NCI-H460 (cell line): ENCODE measurements around the gene ZXDC. TPM values are rescaled to one million over a fixed set of nuclear protein-coding genes. Genes with fewer than 3 reads are reported as not detected.
A peak's percentile ranks its signal among the peaks of the same experiment; 100 is the strongest.

Experiments used
- DNase-seq: peaks from one replicate; pipeline ENCODE4 v3.0.0-alpha.2; 2016; ENCODE audit warnings: low read depth; ENCODE audit errors: extremely low read depth
- polyA plus RNA-seq: library from polyadenylated mRNA; depleted of rRNA; stranded (reverse); fragments of >200 nt; gene quantifications from 2 replicates; pipeline ENCODE4 v1.2.3, GENCODE V29; 2014; cell fraction: nucleus; rRNA removed
- total RNA-seq: library from RNA; depleted of rRNA; stranded (reverse); fragments of >200 nt; shearing (Covaris generic); gene quantifications from 2 replicates; pipeline ENCODE4 v1.2.3, GENCODE V29; 2014; rRNA removed

ZXDC gene, protein sequence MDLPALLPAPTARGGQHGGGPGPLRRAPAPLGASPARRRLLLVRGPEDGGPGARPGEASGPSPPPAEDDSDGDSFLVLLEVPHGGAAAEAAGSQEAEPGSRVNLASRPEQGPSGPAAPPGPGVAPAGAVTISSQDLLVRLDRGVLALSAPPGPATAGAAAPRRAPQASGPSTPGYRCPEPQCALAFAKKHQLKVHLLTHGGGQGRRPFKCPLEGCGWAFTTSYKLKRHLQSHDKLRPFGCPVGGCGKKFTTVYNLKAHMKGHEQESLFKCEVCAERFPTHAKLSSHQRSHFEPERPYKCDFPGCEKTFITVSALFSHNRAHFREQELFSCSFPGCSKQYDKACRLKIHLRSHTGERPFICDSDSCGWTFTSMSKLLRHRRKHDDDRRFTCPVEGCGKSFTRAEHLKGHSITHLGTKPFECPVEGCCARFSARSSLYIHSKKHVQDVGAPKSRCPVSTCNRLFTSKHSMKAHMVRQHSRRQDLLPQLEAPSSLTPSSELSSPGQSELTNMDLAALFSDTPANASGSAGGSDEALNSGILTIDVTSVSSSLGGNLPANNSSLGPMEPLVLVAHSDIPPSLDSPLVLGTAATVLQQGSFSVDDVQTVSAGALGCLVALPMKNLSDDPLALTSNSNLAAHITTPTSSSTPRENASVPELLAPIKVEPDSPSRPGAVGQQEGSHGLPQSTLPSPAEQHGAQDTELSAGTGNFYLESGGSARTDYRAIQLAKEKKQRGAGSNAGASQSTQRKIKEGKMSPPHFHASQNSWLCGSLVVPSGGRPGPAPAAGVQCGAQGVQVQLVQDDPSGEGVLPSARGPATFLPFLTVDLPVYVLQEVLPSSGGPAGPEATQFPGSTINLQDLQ
- total RNA-seq: 19.5 and 20.6 TPM in 2 replicates
- 21.0 and 23.9 TPM in 2 replicates for polyA plus RNA-seq

DNA sequence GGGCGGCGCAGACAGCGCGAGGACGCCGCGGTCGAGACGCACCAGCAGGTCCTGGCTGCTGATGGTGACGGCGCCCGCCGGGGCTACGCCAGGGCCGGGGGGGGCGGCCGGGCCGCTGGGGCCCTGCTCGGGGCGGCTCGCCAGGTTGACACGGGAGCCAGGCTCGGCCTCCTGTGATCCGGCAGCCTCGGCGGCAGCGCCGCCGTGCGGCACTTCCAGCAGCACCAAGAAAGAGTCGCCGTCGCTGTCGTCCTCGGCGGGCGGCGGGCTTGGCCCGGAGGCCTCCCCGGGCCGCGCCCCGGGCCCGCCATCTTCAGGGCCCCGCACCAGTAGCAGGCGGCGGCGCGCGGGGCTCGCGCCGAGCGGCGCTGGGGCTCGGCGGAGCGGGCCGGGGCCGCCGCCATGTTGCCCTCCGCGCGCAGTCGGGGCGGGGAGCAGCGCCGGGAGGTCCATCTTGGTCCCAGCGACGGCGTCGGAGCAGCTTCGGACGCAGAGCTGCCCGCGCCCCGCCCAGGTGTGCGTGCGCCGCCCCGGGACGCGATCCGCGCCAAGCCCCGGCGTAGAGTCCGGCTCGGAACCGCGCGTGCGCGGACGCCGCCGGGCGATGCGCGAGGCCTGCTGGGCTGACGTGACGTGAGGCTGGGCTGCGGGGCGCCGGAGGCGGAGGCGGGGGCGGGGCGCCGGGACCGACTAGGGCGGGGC is at the start of gene ZXDC:
TSS of gene ZXDC (minus strand) at position 479 of the 702 bp plus-strand sequence. CDS start at position 453, 26 bp downstream.
- peak; percentile 89 for DNase-seq

DNA sequence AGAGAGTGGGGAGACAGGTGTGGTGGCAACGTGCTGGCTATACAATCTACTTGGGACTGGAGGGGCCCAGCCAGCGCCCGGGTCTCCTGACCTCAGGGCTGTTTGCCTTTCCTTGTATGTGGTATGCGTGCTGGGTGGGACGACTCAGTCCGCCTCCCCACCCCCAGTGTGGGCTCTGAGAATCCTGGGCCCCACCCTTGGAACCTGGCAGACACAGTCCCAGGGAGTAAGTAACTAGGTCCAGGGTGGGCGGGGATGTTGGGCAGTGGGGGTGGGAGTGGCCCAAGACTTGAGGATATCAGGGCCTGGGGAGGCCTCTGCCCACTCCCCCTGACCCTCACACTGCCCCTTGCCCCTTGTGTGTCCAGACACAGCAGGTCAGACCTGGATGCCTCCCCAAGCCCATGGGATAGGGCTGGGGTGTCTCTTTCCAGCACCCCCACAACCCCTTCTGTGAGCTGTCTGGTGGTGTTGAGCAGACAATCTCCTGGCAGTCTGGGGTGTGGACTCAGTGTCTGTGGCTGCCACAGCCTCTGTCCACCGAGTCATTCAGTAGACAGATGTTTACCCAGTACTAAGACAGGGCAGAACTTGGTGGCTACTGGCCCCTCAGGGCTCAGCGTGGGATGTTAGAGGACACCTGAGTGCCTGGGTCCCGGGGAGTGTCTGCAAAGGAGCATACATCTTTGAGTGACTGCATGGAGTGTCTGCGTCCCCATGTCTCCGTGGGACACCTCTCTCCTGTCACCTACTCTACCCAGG is 49.6 kb upstream of the ZXDC start:
- no peak for DNase-seq

DNA sequence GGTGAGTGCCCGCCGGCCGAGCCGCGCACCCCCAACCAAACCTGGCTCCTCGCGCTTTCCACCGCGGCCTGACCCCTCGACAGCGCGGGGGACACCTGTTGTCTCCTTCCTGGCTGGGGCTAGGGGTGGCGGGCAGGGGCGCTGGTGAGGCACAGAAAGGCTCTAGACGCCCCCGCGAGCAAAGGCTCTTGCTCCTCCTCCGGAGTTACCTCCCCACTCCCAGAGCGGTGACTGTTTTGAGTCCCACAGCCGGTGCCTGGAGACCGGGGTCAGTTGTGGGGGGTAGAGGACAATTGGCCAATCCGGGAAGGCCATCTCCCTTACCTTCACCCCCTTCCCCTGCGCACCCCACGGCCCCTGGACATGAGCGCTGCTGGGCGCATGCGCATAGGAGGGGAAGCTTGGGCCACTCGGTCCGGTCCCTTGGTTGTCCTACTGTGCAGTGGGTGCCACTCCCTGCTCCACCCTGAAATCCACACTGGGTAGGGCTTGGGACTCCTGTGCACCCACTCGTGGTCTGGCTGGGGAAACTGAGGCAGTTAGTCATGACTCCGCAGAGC is 48.8 kb upstream of the ZXDC start:
- no peak for DNase-seq

DNA sequence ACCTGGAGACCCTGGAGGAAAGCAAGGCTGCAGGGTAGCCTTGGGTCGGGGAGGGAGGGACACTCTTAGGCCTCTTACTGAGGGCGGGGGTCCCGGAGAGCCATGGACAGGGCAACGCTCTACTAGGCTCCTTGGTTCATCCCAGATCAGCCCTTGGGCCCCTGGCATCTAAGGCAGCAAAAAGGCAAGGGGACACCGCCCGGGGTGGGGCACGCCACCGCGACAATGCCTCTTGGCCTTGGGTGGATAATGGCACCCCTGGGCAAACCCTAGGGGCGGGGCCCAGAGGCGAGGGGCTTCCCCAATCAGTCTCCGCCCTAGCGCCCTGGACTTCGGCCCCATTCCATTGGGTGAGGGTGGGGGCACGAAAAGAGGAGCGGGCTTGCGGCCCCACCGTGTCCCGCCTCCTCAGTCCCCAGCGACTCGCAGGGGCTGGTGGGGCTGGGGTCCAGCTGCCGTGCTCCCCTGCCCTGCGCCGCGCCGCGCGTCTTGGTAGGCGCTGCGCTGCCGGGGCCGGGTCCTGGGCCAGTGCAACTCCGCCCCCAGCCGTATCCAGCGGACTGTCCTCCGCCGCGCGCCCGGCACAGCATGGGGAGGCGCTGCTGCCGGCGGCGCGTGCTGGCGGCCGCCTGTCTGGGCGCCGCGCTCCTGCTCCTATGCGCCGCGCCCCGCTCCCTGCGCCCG is 48.2 kb upstream of the ZXDC start, which contains the start of gene CHST13:
TSS of gene CHST13 (plus strand) at position 411 of the 684 bp plus-strand sequence. CDS start at position 589, 178 bp downstream.
- peak; percentile 19 for DNase-seq

DNA sequence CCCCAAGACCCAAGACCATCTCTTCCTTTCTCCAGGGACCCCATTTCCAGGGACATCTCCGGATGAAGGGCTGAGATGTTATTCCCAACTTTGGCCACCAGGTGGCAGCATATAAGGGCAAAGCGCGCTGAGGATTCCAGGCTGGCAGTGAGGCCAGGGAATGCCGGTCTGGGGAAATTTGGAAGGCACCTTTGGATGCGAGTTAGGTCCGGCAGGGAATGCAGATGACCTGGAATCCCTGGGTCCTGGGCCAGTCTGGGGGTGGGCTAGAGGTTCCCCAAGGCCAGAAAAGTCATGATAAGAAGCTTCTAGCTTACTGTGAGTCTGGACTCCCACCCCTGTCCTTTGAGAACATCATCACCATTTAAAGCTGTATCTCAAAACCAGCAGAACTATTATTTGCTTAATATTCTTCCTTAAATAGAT is 46.7 kb upstream of the ZXDC start:
- peak; percentile 38 for DNase-seq

DNA sequence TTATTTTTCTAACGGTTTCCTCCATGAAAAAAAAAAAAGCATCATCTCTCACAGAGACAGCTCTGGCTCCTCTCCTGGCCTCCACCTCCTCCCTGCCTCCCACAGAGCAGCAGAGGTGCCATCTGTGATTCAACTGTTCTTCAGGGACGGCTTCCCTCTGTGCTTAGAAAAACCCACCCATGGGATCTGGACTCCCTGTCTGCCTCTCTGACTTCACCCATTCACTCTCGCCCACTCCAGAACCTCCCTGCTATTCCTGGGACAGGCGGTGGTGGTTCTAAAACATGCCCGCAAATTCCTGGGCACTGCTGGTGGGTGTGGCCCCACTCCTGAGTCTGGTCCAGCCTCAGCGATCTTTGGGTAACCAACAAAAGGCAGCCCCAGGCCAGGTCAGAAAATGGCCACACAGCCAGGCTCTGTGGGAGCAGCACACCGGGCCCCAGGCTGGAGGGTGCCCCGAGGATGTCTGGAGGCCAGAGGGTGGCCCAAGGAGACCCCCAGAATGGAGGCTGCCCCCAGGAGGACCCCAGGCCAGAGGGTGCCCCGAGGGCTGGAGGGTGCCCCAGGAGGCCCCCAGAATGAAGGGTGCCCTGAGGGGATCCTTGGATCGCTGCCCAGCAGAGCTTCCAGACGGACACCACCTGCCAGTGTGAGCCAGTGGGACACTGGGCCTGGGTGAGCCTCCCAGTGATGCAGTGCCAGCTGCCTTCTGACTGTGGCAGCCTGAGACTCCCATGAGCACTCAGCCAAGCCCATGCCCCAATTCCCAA is 45.6 kb upstream of the ZXDC start:
- no peak for DNase-seq

DNA sequence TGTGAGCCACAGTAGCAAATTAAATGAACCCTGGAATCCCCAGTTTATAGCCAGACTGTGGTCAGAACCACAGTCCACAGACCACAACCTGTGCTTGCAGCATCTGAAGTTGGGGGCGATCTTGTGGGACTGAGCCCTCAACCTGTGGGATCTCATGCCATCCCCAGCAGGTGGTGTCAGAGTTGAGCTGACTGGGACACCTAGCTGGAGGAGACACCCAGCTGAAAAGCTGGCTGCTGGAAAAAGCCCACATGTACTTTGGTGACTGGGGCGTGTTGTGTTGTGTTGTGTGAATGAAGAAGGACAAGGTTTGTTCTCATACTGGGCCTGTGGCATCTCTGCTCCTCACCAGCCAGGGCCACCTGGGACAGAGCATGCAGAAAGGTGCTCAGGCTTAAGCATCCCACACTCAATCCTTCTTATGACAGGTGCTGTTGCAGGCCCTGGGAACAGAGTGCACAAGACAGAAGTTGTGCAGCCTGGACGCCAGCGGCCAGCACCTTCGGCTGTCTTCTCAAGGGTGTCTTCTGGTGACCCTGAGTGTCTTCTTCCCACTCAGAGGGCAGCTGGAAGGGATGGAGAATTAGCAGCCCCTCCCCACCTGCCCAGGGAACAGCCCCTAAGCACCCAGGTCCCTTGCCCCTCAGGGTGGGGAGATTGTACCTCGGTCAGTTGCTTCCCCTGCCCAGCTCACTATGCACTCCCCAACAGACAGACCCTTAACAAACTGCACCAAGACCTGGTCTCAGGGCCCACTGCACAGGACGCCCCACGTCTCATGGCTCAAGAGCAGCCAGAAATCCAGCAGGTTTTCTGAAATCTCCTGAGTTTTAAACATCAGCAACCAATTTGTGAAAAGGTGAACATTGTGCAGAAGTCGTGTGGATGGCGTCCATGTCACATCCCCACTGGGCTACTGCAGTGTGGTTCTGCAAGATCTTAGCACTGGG is 44.1 kb upstream of the ZXDC start:
- no peak for DNase-seq

DNA sequence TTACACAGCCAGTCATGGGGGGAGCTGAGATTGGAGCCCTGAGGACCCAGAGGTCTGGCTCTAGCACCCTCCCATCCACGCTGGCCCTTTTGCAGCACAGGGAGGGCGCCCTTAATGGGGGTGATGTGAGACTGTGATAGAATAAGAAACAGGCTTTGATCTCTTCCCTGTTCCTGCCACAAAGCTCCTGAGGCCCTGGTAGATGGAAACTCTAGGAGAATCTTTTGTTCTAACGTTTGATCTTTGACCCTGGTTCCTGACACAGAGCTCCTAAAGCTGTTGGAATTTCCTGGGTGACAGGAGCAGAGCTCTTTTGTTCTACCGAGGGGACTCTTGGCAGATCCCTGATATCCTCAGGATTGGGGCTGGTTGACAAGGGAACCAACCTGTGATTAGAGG is 43.1 kb upstream of the ZXDC start:
- no peak for DNase-seq

DNA sequence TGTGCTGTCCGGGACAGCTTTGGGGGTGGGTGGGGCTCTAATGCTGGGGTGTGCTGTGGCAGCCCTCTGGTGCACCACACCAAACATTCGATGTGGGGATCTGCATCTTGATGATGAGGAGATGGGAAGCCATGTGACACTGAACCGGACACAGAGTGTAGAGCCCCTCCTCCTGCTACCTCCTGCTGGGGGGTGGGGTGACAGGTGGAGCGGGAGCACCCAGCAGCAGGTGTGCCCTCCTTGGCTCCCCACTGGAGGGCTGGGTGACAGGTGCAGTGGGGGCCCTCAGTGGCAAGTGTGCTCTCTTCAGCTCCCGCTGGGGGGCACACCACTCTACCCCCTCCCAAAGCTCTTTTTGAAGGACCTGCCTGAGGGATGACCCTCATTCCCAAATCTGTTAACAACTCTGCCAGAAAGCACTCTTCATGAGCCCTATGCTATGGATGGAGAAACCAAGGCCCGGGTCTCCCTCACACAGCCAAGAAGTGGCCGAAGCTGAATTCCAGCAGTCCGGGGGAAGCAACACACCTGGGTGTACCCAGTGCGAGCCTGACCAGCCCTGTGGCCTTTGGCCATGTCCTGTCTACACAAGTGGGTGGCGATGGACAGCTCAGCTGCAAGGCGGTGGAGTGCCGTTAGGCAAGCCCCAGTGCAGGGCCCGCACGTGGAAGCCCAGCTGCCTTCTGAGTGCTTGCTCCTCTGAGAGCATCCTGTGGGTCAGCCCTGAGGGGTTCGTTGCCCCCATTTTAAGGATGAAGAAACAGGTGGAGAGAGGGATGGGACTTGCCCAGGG is 42.5 kb upstream of the ZXDC start:
- DNase-seq: no peak

DNA sequence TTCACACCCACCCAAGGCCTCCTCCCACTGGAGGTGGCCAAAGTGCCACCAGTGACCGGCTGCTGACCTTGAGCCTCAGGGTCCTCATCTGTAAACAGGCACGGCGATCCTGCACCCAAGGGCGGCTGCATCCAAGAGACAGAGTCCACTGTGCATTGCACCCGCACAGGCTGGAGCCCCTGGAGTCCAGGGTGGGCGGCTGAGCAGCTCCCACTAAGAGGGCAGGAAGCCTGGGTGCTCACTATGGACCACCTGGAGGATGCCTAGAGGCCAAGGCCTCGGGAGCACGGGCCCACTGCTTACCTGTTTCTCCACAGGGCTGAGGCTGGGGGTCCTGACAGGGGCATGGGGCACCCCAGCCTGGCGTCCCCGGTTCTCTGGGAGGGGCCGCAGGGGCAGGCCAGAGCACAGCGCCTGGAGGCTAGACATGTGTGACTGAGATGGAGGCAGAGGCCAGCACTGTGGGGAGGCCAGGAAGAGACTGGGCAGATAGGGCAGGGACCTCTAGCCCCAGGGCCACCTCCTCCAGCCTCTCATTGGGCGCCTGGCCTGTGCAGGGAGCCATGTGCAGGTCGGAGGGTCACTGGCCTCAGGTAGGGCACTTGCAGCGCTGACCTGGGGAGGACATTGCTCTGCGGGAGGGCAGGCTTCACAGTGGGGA is 41.7 kb upstream of the ZXDC start, which contains the start of gene UROC1:
TSS of gene UROC1 (minus strand) at position 483 of the 661 bp plus-strand sequence. CDS start at position 429, 54 bp downstream.
- DNase-seq: no peak

DNA sequence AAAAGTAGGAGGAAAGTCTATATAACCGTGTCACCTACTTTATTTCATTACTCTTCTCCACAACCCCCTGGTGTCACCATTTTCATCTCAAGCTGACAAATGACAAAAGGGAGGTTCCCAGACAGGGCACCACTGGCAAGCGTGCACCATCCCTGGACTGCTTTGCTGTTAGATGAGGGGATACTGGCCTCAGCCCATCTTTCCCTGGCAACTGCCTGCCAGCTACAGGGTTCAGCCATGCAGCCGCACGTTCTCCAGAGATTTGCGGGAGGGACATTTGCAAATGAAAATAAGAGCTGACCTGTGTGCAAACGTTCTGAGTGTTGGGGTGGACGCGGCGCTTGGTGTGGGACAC is 41.2 kb upstream of the ZXDC start:
- no peak for DNase-seq

DNA sequence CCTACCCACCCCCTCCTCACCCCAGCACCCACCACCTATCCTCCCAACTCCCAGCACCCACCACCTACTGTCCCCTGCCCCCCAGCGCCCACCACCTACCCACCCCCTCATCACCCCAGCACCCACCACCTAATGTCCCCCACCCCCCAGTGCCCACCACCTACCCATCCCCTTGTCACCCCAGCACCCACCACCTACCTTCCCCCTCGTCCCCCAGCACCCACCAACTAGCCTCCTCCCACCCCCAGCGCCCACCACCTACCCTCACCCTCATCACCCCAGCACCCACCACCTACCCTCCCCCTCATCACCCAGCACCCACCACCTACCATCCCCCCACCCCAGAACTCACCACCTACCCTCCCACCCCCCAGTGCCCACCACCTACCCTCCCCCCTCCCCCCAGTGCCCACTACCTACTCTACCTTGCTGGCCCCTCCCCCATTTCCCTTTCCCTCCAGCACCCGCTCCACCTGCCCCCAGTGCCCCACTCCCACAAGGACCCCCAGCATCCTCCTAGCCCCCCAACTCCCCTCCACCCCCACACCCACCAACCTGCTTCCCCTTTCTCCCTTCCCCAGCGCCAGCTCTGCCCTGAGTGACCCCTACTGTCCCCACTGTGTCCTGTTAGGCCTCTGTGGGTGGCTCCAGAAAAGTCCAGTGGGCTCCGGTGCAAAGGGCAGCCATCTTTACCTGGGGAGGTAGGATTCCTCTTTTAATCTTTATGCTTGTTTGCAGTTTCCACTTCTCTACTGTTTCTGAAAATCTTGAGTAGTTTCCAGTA is 40.7 kb upstream of the ZXDC start:
- no peak for DNase-seq

DNA sequence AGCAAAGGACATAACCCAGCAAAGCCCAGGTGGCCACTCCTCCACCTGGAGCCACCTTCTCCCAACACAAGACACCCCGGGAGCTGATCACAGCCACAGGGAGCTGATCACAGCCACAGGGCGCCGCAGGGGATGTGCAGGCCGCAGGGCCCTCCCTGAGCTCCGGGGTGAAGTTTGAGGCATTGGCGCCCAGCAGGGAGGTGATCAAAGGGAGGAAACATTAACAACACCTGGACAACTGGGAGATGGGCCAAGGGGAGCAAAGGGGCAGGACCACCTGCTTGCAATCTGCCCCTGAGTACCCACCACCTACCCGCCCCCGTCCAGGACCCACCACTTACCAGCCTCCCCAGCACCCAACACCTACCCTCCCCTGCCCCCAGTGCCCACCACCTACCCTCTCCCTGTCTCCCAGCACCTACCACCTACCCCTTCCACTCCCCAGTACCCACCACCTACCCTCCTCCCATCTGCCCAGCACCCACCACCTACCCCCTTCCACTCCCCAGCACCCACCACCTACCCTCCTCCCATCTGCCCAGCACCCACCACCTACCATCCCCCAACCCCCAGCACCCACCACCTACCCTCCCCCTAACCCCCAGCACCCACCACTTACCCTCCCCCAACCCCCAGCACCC is 39.5 kb upstream of the ZXDC start:
- DNase-seq: no peak

DNA sequence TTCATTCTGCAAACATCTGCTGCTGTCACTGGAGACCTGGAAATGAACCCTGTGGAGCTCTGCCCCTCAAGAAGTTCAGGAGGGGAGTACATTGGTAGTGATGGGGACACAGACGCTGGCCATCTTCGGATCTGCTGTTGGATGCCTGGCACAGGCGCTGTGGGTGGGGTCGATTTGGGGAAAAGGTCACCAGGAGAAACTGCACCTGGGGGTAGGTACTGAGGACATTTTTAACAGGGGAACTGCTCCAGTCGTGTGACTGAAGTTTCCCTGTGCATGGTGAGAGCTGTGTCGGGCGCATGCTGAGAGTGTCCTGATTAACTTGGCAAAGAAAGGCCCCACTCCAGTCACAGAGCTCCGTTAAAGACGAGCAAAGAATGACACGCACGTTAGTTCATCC is 38.5 kb upstream of the ZXDC start:
- DNase-seq: no peak
